Neural cell (in vitro differentiated cells): ENCODE measurements around the gene CRYZ.

Source experiments
- EP300 ChIP-seq: fragments of 450-650 bp; conservative IDR thresholded peaks from 2 replicates; pipeline ENCODE4 v1.6.1; 2014; ENCODE audit warnings: antibody characterized with exemption, mild to moderate bottlenecking, moderate library complexity; ENCODE audit not compliant: poor library complexity, severe bottlenecking
- EZH2 ChIP-seq: fragments of 200-600, 300-800 bp; shearing (Covaris generic), sonication (generic); IDR thresholded peaks from 2 replicates; pipeline ENCODE4 v1.6.1; 2014; ENCODE audit warnings: antibody characterized with exemption, low read length, borderline replicate concordance, mild to moderate bottlenecking; ENCODE audit not compliant: insufficient read depth, poor library complexity, severe bottlenecking
- POLR2AphosphoS5 ChIP-seq: IDR thresholded peaks from 2 replicates; pipeline ENCODE4 v1.6.1; 2012
- RAD21 ChIP-seq: fragments of 450-650 bp; conservative IDR thresholded peaks from 2 replicates; pipeline ENCODE4 v1.6.1; 2014; ENCODE audit warnings: antibody characterized with exemption, mild to moderate bottlenecking, moderate library complexity
- SMC3 ChIP-seq: fragments of 450-650 bp; conservative IDR thresholded peaks from 2 replicates; pipeline ENCODE4 v1.6.1; 2014; ENCODE audit warnings: antibody characterized with exemption, mild to moderate bottlenecking, moderate library complexity; ENCODE audit not compliant: poor library complexity
- TAF1 ChIP-seq: IDR thresholded peaks from 2 replicates; pipeline ENCODE4 v1.6.1; 2012; ENCODE audit warnings: low read depth
- TF ChIP-seq, protein P1 (sequence below): fragments of 450-650 bp; IDR thresholded peaks from 2 replicates; pipeline ENCODE4 v1.5.1; 2014; ENCODE audit warnings: antibody characterized with exemption, mild to moderate bottlenecking, moderate library complexity; ENCODE audit not compliant: poor library complexity, severe bottlenecking

DNA sequence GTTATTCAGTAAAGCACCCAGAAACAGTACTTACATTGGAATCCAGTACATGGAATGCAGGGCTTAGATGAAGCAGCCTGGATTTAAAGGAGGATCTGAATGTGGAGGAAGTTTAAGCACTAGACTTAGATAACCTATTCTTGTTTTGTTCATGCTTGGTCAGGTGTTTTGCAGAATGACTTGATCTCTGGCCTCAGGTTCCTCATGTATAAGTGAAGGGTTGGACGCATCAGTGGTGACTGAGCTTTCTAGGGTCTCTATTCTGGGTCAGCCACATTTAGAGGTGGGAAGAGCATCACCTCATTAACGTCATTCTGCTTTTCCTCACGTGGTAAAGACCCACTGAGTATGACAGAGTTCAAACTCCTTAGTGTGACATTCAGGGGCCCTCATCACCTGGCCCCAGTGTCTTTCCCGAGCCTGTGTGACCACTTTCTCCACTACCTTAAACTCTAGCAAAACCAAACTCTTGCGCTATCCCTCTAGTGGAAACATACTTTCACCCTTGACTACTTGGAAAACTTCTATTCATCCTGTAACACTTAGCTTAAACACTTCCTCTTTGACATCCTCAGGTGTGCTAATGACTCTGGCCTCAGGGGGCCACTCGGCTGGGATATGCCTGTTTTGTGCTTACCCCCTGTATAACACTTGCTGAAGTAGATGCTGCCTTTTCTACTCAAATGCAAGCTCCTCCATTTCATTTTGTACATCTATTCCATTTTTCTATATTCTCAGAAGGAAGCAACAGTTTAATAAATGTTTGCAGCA lies 58.4 kb downstream of the CRYZ start:
- TF ChIP-seq RAD21 (no peak), TAF1 (no peak), POLR2AphosphoS5 (no peak), EZH2 (no peak), EP300 (no peak), SMC3 (no peak)
- TF ChIP-seq, protein P1, sequence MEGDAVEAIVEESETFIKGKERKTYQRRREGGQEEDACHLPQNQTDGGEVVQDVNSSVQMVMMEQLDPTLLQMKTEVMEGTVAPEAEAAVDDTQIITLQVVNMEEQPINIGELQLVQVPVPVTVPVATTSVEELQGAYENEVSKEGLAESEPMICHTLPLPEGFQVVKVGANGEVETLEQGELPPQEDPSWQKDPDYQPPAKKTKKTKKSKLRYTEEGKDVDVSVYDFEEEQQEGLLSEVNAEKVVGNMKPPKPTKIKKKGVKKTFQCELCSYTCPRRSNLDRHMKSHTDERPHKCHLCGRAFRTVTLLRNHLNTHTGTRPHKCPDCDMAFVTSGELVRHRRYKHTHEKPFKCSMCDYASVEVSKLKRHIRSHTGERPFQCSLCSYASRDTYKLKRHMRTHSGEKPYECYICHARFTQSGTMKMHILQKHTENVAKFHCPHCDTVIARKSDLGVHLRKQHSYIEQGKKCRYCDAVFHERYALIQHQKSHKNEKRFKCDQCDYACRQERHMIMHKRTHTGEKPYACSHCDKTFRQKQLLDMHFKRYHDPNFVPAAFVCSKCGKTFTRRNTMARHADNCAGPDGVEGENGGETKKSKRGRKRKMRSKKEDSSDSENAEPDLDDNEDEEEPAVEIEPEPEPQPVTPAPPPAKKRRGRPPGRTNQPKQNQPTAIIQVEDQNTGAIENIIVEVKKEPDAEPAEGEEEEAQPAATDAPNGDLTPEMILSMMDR = no peak
